ENCODE results near the gene COQ10A. TPM values are rescaled to one million over a fixed set of nuclear protein-coding genes. Genes with fewer than 3 reads are reported as not detected.

Gene COQ10A
- total RNA-seq, 1 experiment from 2014 or later = 18.4 TPM

GRCh38 chr12:56248711-56249110, 18.0 kb upstream of the COQ10A start:
- Mint-ChIP-seq H3K9me3 (ENCODE audit: unreplicated experiment) (no peaks in the 10 kb centered on the region), H3K4me1 (ENCODE audit: low read depth, unreplicated experiment) (no peaks in the 10 kb centered on the region), H3K36me3 (ENCODE audit: insufficient read depth, unreplicated experiment) (peaks cover 56% of the 10 kb centered on the region), H3K27me3 (ENCODE audit: insufficient read depth, unreplicated experiment) (no peaks in the 10 kb centered on the region), H3K27ac (ENCODE audit: unreplicated experiment) (no peak overlapping the region), H3K4me3 (ENCODE audit: unreplicated experiment) (no peak overlapping the region)
- Histone ChIP-seq H3K36me3 (ENCODE audit: control insufficient read depth, insufficient read depth, low read length) (peaks cover 1% of the 10 kb centered on the region; the same call in 1 of the 2 replicates), H3K9me3 (no peaks in the 10 kb centered on the region), H3K4me3 (ENCODE audit: low read depth, low read length) (no peak overlapping the region), H3K27me3 (replicated peaks; ENCODE audit: control insufficient read depth, insufficient read depth, low read length) (no peaks in the 10 kb centered on the region), H3K4me1 (no peaks in the 10 kb centered on the region)
- POLR2A ChIA-PET = interaction anchor here (1.1 kb wide), 1 partner anchor 27 kb away, joined by 3 read pairs; the partner anchor contains the start of gene RNF41
- TF ChIP-seq CTCF (IDR thresholded peaks at IDR 0.05; ENCODE audit: insufficient read depth in 1 of 2, low read depth in 1 of 2, low read length in 1 of 2, severe bottlenecking in 1 of 2, unreplicated experiment in 1 of 2) = no peak
- BruUV-seq (replicated peaks) = no TSS peak
- no peak for DNase-seq
- CTCF ChIA-PET = interaction anchor here (0.6 kb wide), 1 partner anchor 121 kb away, joined by 3 read pairs; the partner anchor contains the start of gene ESYT1
- intact Hi-C loops (cut with micrococcal nuclease; ENCODE audit: unreplicated experiment) = no loop called here

- Mint-ChIP-seq H3K36me3 (ENCODE audit: insufficient read depth, unreplicated experiment) (peaks cover 71% of the 10 kb centered on the region), H3K4me3 (ENCODE audit: unreplicated experiment) (no peak overlapping the region), H3K9me3 (ENCODE audit: unreplicated experiment) (no peaks in the 10 kb centered on the region), H3K27ac (ENCODE audit: unreplicated experiment) (no peak overlapping the region), H3K4me1 (ENCODE audit: low read depth, unreplicated experiment) (no peaks in the 10 kb centered on the region), H3K27me3 (ENCODE audit: insufficient read depth, unreplicated experiment) (no peaks in the 10 kb centered on the region)
- peaks cover 11% of the 10 kb centered on the region for H3K4me1 ChIP-seq
- peaks cover 5% of the 10 kb centered on the region for H3K36me3 ChIP-seq (ENCODE audit: control insufficient read depth, insufficient read depth, low read length)
- no peaks in the 10 kb centered on the region for H3K27me3 ChIP-seq (replicated peaks; ENCODE audit: control insufficient read depth, insufficient read depth, low read length)
- no TSS peak for BruUV-seq (replicated peaks)
- no peaks in the 10 kb centered on the region for H3K9me3 ChIP-seq
- no peak for TF ChIP-seq CTCF (IDR thresholded peaks at IDR 0.05; ENCODE audit: insufficient read depth in 1 of 2, low read depth in 1 of 2, low read length in 1 of 2, severe bottlenecking in 1 of 2, unreplicated experiment in 1 of 2)
- ChIA-PET CTCF (interaction anchor here (0.6 to 1.0 kb wide), 2 partner anchors 15 to 30 kb away, joined by 3 to 4 read pairs; no protein-coding TSS in a partner anchor), POLR2A (no interaction called here)
- intact Hi-C loops (cut with micrococcal nuclease; ENCODE audit: unreplicated experiment) = no loop called here
- H3K4me3 ChIP-seq (ENCODE audit: low read depth, low read length) = no peak overlapping the region
- no peak for DNase-seq
These were observed 14.1 kb upstream of the COQ10A start for GRCh38 chr12:56252649-56253048.

GRCh38 chr12:56253091-56253490, 13.7 kb upstream of the COQ10A start:
- Mint-ChIP-seq H3K27me3 (ENCODE audit: insufficient read depth, unreplicated experiment) (no peaks in the 10 kb centered on the region), H3K4me1 (ENCODE audit: low read depth, unreplicated experiment) (no peaks in the 10 kb centered on the region), H3K27ac (ENCODE audit: unreplicated experiment) (no peak overlapping the region), H3K9me3 (ENCODE audit: unreplicated experiment) (no peaks in the 10 kb centered on the region), H3K36me3 (ENCODE audit: insufficient read depth, unreplicated experiment) (peaks cover 68% of the 10 kb centered on the region), H3K4me3 (ENCODE audit: unreplicated experiment) (no peak overlapping the region)
- Histone ChIP-seq H3K36me3 (ENCODE audit: control insufficient read depth, insufficient read depth, low read length) (peaks cover 5% of the 10 kb centered on the region), H3K9me3 (no peaks in the 10 kb centered on the region), H3K27me3 (replicated peaks; ENCODE audit: control insufficient read depth, insufficient read depth, low read length) (no peaks in the 10 kb centered on the region), H3K4me1 (peaks cover 11% of the 10 kb centered on the region), H3K4me3 (ENCODE audit: low read depth, low read length) (no peak overlapping the region)
- intact Hi-C loops (cut with micrococcal nuclease; ENCODE audit: unreplicated experiment) = no loop called here
- no peak for TF ChIP-seq CTCF (IDR thresholded peaks at IDR 0.05; ENCODE audit: insufficient read depth in 1 of 2, low read depth in 1 of 2, low read length in 1 of 2, severe bottlenecking in 1 of 2, unreplicated experiment in 1 of 2)
- DNase-seq = no peak
- BruUV-seq (replicated peaks) = no TSS peak
- ChIA-PET POLR2A (no interaction called here), CTCF (interaction anchor here (0.6 kb wide), 1 partner anchor 15 kb away, joined by 3 read pairs; no protein-coding TSS in a partner anchor)
